K562 (cell line): ENCODE measurements around the gene HNRNPA3. TPM values are rescaled to one million over a fixed set of nuclear protein-coding genes. Genes with fewer than 3 reads are reported as not detected.

Experiments used
- BCL6 ChIP-seq: fragments of 250-450 bp; sonication (Bioruptor Pico); IDR thresholded peaks from 2 replicates; pipeline ENCODE4 v1.4.0; 2020
- E2F3 ChIP-seq: fragments of 250-450 bp; sonication (Bioruptor Pico); IDR thresholded peaks from 2 replicates; pipeline ENCODE4 v1.4.0; 2020; ENCODE audit warnings: mild to moderate bottlenecking
- KLF10 ChIP-seq: fragments of 250-450 bp; sonication (Bioruptor Pico); IDR thresholded peaks from 2 replicates; pipeline ENCODE4 v1.6.1; 2021; ENCODE audit warnings: matching md5 sums
- PTBP1 ChIP-seq: fragments of 200-400 bp; formaldehyde crosslinking; IDR thresholded peaks from 2 replicates; pipeline ENCODE4 v1.6.1; 2017; ENCODE audit warnings: low read depth, low read length
- RBM15 ChIP-seq: fragments of 200-400 bp; formaldehyde crosslinking; IDR thresholded peaks from 2 replicates; pipeline ENCODE4 v1.6.1; 2018; ENCODE audit warnings: mild to moderate bottlenecking, low read length, moderate library complexity; ENCODE audit not compliant: insufficient read depth
- RUNX1 ChIP-seq: sonication (generic); IDR thresholded peaks from 2 replicates; pipeline ENCODE4 v1.6.1; 2016; ENCODE audit warnings: antibody characterized with exemption, low read depth
- SMAD3 ChIP-seq: fragments of 450-650 bp; formaldehyde crosslinking; conservative IDR thresholded peaks from 2 replicates; pipeline ENCODE4 v1.4.0; 2020; ENCODE audit warnings: mild to moderate bottlenecking
- SMARCB1 ChIP-seq: IDR thresholded peaks from 2 replicates; pipeline ENCODE4 v1.6.1; 2011; ENCODE audit warnings: improper control_type of control experiment, low read depth; ENCODE audit not compliant: insufficient read length
- STAT5A ChIP-seq: IDR thresholded peaks from 2 replicates; pipeline ENCODE4 v1.6.1; 2012; ENCODE audit warnings: low read length, inconsistent platforms, borderline replicate concordance
- THAP12 ChIP-seq: fragments of 250-450 bp; sonication (Bioruptor Pico); IDR thresholded peaks from 2 replicates; pipeline ENCODE4 v1.9.0; 2021; ENCODE audit warnings: mild to moderate bottlenecking, inconsistent platforms
- ZBTB26 ChIP-seq: fragments of 450-650 bp; formaldehyde crosslinking; IDR thresholded peaks from 2 replicates; pipeline ENCODE4 v1.4.0; 2022; ENCODE audit warnings: missing genetic modification characterization
- ZC3H4 ChIP-seq: sonication (generic); formaldehyde crosslinking; IDR thresholded peaks from 2 replicates; pipeline ENCODE4 v1.9.0; 2021; ENCODE audit warnings: missing genetic modification reagents, borderline replicate concordance
- ZNF197 ChIP-seq: fragments of 200-800 bp; sonication (Bioruptor generic); IDR thresholded peaks from 2 replicates; pipeline ENCODE4 v1.6.1; 2016; ENCODE audit warnings: low read depth, missing genetic modification characterization, missing compliant biosample characterization
- polyA plus RNA-seq, 8 experiments: library from polyadenylated mRNA; depleted of rRNA in 4 of 8; stranded (reverse) in 5 of 8; unstranded in 3 of 8; fragments of >200 nt; fragmentation: Nextera tagmentation in 2 of 8; fragmentation: Illumina TruSeq in 1 of 8; extraction: Ambion mirVana in 2 of 8; extraction: Trizol in 1 of 8; gene quantifications; 2 replicates each; pipeline versions ENCODE4 v1.2.1 to v1.2.3, GENCODE V29; 2011 to 2014; ENCODE audit warnings: inconsistent platforms in 1 of 8, missing spikeins in 1 of 8
- total RNA-seq, 7 experiments: library from RNA; depleted of rRNA in 6 of 7; stranded (reverse); fragments of >200 nt in 6 of 7; fragmentation: Illumina TruSeq in 2 of 7; extraction: Trizol in 2 of 7; gene quantifications; 2 replicates each; pipeline versions ENCODE4 v1.2.1 to v1.2.3, GENCODE V29; 2011 to 2021; ENCODE audit warnings: low replicate concordance in 1 of 7
- TF ChIP-seq, protein P1 (sequence below): sonication (generic); formaldehyde crosslinking; IDR thresholded peaks from 2 replicates; pipeline ENCODE4 v1.8.0; 2023; ENCODE audit warnings: missing genetic modification reagents, mild to moderate bottlenecking, borderline replicate concordance
- TF ChIP-seq, protein P2 (sequence below): fragments of 250-450 bp; sonication (Bioruptor Pico); IDR thresholded peaks from 2 replicates; pipeline ENCODE4 v1.5.0; 2021; ENCODE audit warnings: mild to moderate bottlenecking, moderate library complexity

The HNRNPA3 gene
- total and polyA plus RNA-seq, 9 of the 15 experiments (the other 6 are each of a cell fraction or from before 2014, with no cell fraction given): 72.8 to 428 (median 192) TPM

- TF ChIP-seq, protein P1, sequence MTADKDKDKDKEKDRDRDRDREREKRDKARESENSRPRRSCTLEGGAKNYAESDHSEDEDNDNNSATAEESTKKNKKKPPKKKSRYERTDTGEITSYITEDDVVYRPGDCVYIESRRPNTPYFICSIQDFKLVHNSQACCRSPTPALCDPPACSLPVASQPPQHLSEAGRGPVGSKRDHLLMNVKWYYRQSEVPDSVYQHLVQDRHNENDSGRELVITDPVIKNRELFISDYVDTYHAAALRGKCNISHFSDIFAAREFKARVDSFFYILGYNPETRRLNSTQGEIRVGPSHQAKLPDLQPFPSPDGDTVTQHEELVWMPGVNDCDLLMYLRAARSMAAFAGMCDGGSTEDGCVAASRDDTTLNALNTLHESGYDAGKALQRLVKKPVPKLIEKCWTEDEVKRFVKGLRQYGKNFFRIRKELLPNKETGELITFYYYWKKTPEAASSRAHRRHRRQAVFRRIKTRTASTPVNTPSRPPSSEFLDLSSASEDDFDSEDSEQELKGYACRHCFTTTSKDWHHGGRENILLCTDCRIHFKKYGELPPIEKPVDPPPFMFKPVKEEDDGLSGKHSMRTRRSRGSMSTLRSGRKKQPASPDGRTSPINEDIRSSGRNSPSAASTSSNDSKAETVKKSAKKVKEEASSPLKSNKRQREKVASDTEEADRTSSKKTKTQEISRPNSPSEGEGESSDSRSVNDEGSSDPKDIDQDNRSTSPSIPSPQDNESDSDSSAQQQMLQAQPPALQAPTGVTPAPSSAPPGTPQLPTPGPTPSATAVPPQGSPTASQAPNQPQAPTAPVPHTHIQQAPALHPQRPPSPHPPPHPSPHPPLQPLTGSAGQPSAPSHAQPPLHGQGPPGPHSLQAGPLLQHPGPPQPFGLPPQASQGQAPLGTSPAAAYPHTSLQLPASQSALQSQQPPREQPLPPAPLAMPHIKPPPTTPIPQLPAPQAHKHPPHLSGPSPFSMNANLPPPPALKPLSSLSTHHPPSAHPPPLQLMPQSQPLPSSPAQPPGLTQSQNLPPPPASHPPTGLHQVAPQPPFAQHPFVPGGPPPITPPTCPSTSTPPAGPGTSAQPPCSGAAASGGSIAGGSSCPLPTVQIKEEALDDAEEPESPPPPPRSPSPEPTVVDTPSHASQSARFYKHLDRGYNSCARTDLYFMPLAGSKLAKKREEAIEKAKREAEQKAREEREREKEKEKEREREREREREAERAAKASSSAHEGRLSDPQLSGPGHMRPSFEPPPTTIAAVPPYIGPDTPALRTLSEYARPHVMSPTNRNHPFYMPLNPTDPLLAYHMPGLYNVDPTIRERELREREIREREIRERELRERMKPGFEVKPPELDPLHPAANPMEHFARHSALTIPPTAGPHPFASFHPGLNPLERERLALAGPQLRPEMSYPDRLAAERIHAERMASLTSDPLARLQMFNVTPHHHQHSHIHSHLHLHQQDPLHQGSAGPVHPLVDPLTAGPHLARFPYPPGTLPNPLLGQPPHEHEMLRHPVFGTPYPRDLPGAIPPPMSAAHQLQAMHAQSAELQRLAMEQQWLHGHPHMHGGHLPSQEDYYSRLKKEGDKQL: no peak
- TF ChIP-seq PTBP1: no peak
- TF ChIP-seq RBM15: no peak
- TF ChIP-seq ZC3H4 (CRISPR knock-in tag): no peak
- TF ChIP-seq E2F3 (CRISPR knock-in tag): 0 out of 2 replicates have a peak, but pooled peaks have one; percentile 60
- no peak for TF ChIP-seq BCL6 (CRISPR knock-in tag)
- TF ChIP-seq, protein P2, sequence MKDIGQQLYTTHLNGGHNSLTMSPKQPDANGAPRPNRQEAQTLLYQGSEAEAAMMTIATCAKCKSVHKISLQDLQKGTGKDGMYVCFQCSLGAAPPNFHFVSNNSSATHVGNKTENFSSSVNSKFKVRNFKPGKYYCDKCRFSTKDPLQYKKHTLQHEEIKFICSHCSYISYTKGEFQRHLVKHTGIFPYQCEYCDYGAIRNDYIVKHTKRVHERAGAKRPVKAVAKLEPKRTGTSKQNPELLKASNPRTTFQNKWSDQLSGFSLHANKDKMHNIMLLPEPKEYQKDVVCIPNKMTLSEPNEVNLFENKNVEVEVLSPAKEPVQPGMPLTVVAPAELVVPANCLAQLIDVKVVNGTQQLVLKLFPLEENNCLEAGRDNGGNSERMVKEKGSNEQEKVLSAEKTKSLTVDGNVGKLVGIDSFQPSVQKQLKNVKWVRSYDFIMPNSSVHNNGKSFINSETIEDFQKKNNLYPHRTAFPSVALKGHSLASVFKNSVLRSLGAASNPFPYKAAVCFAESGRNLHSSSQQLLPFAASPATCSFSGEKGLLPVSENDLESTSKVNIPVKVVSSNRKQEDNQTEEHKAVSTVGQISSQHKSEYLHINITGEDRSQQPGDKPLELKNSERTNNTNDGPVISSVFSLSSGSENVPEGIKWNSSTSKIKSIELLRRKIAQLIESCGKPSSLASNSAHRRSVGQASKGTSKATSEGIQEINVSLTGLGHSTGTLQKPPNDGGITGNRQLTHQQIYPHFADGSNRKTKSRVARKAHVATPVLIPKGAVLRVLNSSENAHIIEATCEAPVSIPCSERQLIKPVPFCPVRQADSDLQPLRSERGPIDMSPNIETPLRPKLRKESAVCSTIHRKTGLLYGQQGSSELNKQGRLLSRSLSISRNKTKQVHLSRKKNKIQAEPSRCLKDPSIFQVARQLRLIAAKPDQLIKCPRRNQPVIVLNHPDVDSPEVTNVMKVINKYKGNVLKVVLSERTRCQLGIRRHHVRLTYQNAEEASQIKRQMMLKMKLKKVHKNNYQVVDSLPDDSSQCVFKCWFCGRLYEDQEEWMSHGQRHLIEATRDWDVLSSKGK (CRISPR knock-in tag): no peak
- peak; percentile 73 for TF ChIP-seq SMAD3 (CRISPR knock-in tag)
- no peak for TF ChIP-seq THAP12 (CRISPR knock-in tag)
- peak; percentile 89; the same call in 1 of the 2 replicates for TF ChIP-seq ZBTB26 (CRISPR knock-in tag)
- TF ChIP-seq ZNF197 (CRISPR knock-in tag): no peak
- no peak for TF ChIP-seq RUNX1
- TF ChIP-seq STAT5A: no peak
- no peak for TF ChIP-seq KLF10 (CRISPR knock-in tag)
- no peak for TF ChIP-seq SMARCB1
Observed at GRCh38 chr2:177165061-177165583, 47.5 kb upstream of the HNRNPA3 start (continued).
